Measurements from ENCODE around the gene SORCS1. TPM values are rescaled to one million over a fixed set of nuclear protein-coding genes. Genes with fewer than 3 reads are reported as not detected.
A peak's percentile ranks its signal among the peaks of the same experiment; 100 is the strongest.

Gene SORCS1
- total RNA-seq, 1 donor from 2014 or later, result 1.1 TPM

GRCh38 chr10:106711313-106711906 lies 453.1 kb downstream of the SORCS1 start:
- no peak overlapping the region for H3K27ac Mint-ChIP-seq (ENCODE audit: unreplicated experiment)
- no peaks in the 10 kb centered on the region for H3K36me3 ChIP-seq (ENCODE audit: insufficient read depth, low read length)
- no peak overlapping the region for H3K4me3 Mint-ChIP-seq (ENCODE audit: unreplicated experiment)
- TF ChIP-seq CTCF (IDR thresholded peaks at IDR 0.05; ENCODE audit: insufficient read depth, low read depth, low read length) (peak; percentile 42), EZH2 (IDR thresholded peaks at IDR 0.05; ENCODE audit: insufficient read depth, low read length) (no peak)
- H3K27me3 ChIP-seq (ENCODE audit: insufficient read depth, low read length), result no peaks in the 10 kb centered on the region
- H3K4me3 ChIP-seq (ENCODE audit: insufficient read depth, low read depth, low read length), result no peak overlapping the region
- no peaks in the 10 kb centered on the region for H3K27me3 Mint-ChIP-seq (ENCODE audit: low read depth, unreplicated experiment)
- DNase-seq (ENCODE audit: low read depth), result no peak
- H3K36me3 Mint-ChIP-seq (ENCODE audit: low read depth, unreplicated experiment), result no peaks in the 10 kb centered on the region
- H3K9me3 ChIP-seq (ENCODE audit: insufficient read depth, low read depth, low read length), result no peaks in the 10 kb centered on the region
- no peaks in the 10 kb centered on the region for H4K20me1 ChIP-seq (ENCODE audit: insufficient read depth, low read length)
- FAIRE-seq, result no peak
- no peaks in the 10 kb centered on the region for H3K9me3 Mint-ChIP-seq (ENCODE audit: unreplicated experiment)
- H3K27ac ChIP-seq (ENCODE audit: low read depth, low read length), result no peak overlapping the region
- no peak overlapping the region for H3K9ac ChIP-seq (ENCODE audit: low read length)
- H3K4me1 ChIP-seq (ENCODE audit: insufficient read depth, low read length), result no peaks in the 10 kb centered on the region
- no peak overlapping the region for H3K4me2 ChIP-seq (ENCODE audit: low read length)
- H3K4me1 Mint-ChIP-seq (ENCODE audit: low read depth, unreplicated experiment), result no peaks in the 10 kb centered on the region
- no peak overlapping the region for H2AFZ ChIP-seq (ENCODE audit: low read depth, low read length)
- no peaks in the 10 kb centered on the region for H3K79me2 ChIP-seq (ENCODE audit: insufficient read depth, low read length)

- Mint-ChIP-seq H3K27ac (ENCODE audit: unreplicated experiment) (no peak overlapping the region), H3K9me3 (ENCODE audit: unreplicated experiment) (no peaks in the 10 kb centered on the region), H3K4me1 (ENCODE audit: low read depth, unreplicated experiment) (no peaks in the 10 kb centered on the region), H3K36me3 (ENCODE audit: low read depth, unreplicated experiment) (no peaks in the 10 kb centered on the region), H3K4me3 (ENCODE audit: unreplicated experiment) (no peak overlapping the region), H3K27me3 (ENCODE audit: low read depth, unreplicated experiment) (no peaks in the 10 kb centered on the region)
- no peak overlapping the region for H2AFZ ChIP-seq (ENCODE audit: low read depth, low read length)
- H3K27me3 ChIP-seq (ENCODE audit: insufficient read depth, low read length), result no peaks in the 10 kb centered on the region
- no peaks in the 10 kb centered on the region for H3K36me3 ChIP-seq (ENCODE audit: insufficient read depth, low read length)
- no peak for FAIRE-seq
- no peak overlapping the region for H3K4me2 ChIP-seq (ENCODE audit: low read length)
- no peak overlapping the region for H3K9ac ChIP-seq (ENCODE audit: low read length)
- TF ChIP-seq CTCF (IDR thresholded peaks at IDR 0.05; ENCODE audit: insufficient read depth, low read depth, low read length), result no peak
- no peaks in the 10 kb centered on the region for H4K20me1 ChIP-seq (ENCODE audit: insufficient read depth, low read length)
- H3K4me3 ChIP-seq (ENCODE audit: insufficient read depth, low read depth, low read length), result no peak overlapping the region
- H3K27ac ChIP-seq (ENCODE audit: low read depth, low read length), result no peak overlapping the region
- DNase-seq (ENCODE audit: low read depth), result no peak
- no peaks in the 10 kb centered on the region for H3K4me1 ChIP-seq (ENCODE audit: insufficient read depth, low read length)
- no peaks in the 10 kb centered on the region for H3K79me2 ChIP-seq (ENCODE audit: insufficient read depth, low read length)
- H3K9me3 ChIP-seq (ENCODE audit: insufficient read depth, low read depth, low read length), result no peaks in the 10 kb centered on the region
These were observed 456.0 kb downstream of the SORCS1 start for GRCh38 chr10:106708506-106708905.

- Mint-ChIP-seq H3K9me3 (ENCODE audit: unreplicated experiment) (no peaks in the 10 kb centered on the region), H3K4me3 (ENCODE audit: unreplicated experiment) (no peak overlapping the region), H3K27me3 (ENCODE audit: low read depth, unreplicated experiment) (no peaks in the 10 kb centered on the region), H3K36me3 (ENCODE audit: low read depth, unreplicated experiment) (no peaks in the 10 kb centered on the region), H3K27ac (ENCODE audit: unreplicated experiment) (no peak overlapping the region), H3K4me1 (ENCODE audit: low read depth, unreplicated experiment) (no peaks in the 10 kb centered on the region)
- H3K4me1 ChIP-seq (ENCODE audit: insufficient read depth, low read length), result no peaks in the 10 kb centered on the region
- H3K9ac ChIP-seq (ENCODE audit: low read length), result no peak overlapping the region
- no peaks in the 10 kb centered on the region for H4K20me1 ChIP-seq (ENCODE audit: insufficient read depth, low read length)
- TF ChIP-seq EZH2 (IDR thresholded peaks at IDR 0.05; ENCODE audit: insufficient read depth, low read length) (no peak), CTCF (IDR thresholded peaks at IDR 0.05; ENCODE audit: insufficient read depth, low read depth, low read length) (no peak)
- H3K79me2 ChIP-seq (ENCODE audit: insufficient read depth, low read length), result no peaks in the 10 kb centered on the region
- H2AFZ ChIP-seq (ENCODE audit: low read depth, low read length), result no peak overlapping the region
- FAIRE-seq, result no peak
- DNase-seq (ENCODE audit: low read depth), result no peak
- H3K27me3 ChIP-seq (ENCODE audit: insufficient read depth, low read length), result no peaks in the 10 kb centered on the region
- H3K27ac ChIP-seq (ENCODE audit: low read depth, low read length), result no peak overlapping the region
- no peak overlapping the region for H3K4me3 ChIP-seq (ENCODE audit: insufficient read depth, low read depth, low read length)
- no peaks in the 10 kb centered on the region for H3K36me3 ChIP-seq (ENCODE audit: insufficient read depth, low read length)
- no peaks in the 10 kb centered on the region for H3K9me3 ChIP-seq (ENCODE audit: insufficient read depth, low read depth, low read length)
- no peak overlapping the region for H3K4me2 ChIP-seq (ENCODE audit: low read length)
These were observed 456.8 kb downstream of the SORCS1 start for GRCh38 chr10:106707657-106708056.
